CD4-positive, alpha-beta T cell (primary cell): Measurements from ENCODE around the gene NR2F6. TPM values are rescaled to one million over a fixed set of nuclear protein-coding genes. Genes with fewer than 3 reads are reported as not detected.

Source experiments
- ATAC-seq: fragments of 200-7000 bp; cut with Tn5 transposase; one replicate; pipeline ENCODE4 v1.10.0; 2022; ENCODE audit warnings: mild to moderate bottlenecking; ENCODE audit not compliant: poor library complexity
- CTCF ChIA-PET: fragments of 350-600 bp; sonication (Branson Sonifier 250); formaldehyde crosslinking; loops from one replicate; lab custom pipeline; 2021; ENCODE audit warnings: antibody characterized with exemption, inconsistent platforms; lab: Charles Lee
- POLR2A ChIA-PET: fragments of 350-600 bp; sonication (Branson Sonifier 250); formaldehyde crosslinking; loops from one replicate; lab custom pipeline; 2021; ENCODE audit warnings: antibody characterized with exemption, inconsistent platforms; lab: Charles Lee
- DNase-seq, 14 experiments: peaks; one replicate each; pipeline ENCODE4 v3.0.0-alpha.2; 2013 to 2020; ENCODE audit warnings: mixed read lengths in 2 of 14
- H3K27ac ChIP-seq, 2 donors: one replicate each; pipeline versions ENCODE4 v1.5.1 to v1.7.0; 2013; ENCODE audit warnings: low read length in 2 of 2, low read depth in 1 of 2, mild to moderate bottlenecking in 1 of 2
- H3K27me3 ChIP-seq, 2 experiments: 1 replicate in 1 of 2; 2 replicates in 1 of 2; pipeline versions ENCODE4 v1.6.1 to v1.7.0; 2013; ENCODE audit warnings: low read length in 2 of 2, control low read depth in 1 of 2, mild to moderate bottlenecking in 1 of 2, moderate library complexity in 1 of 2; ENCODE audit not compliant: insufficient read depth in 2 of 2, control insufficient read depth in 1 of 2
- H3K36me3 ChIP-seq: one replicate; pipeline ENCODE4 v1.6.1; 2013; ENCODE audit warnings: low read length, control low read depth; ENCODE audit not compliant: insufficient read depth
- H3K4me1 ChIP-seq: one replicate; pipeline ENCODE4 v1.6.1; 2013; ENCODE audit warnings: low read length, control low read depth; ENCODE audit not compliant: insufficient read depth
- H3K4me3 ChIP-seq: one replicate; pipeline ENCODE4 v1.5.1; 2013; ENCODE audit warnings: mild to moderate bottlenecking, low read length, moderate library complexity
- H3K9me3 ChIP-seq, 2 experiments: 1 replicate in 1 of 2; 2 replicates in 1 of 2; pipeline versions ENCODE4 v1.6.1 to v1.7.0; 2013; ENCODE audit warnings: low read length in 2 of 2, mild to moderate bottlenecking in 2 of 2, control low read depth in 1 of 2, moderate library complexity in 1 of 2; ENCODE audit not compliant: control insufficient read depth in 1 of 2, insufficient read depth in 1 of 2
- H3K27ac Mint-ChIP-seq: one replicate; pipeline ENCODE4 v1.8.0; 2020; ENCODE audit warnings: mixed read lengths
- H3K27me3 Mint-ChIP-seq: one replicate; pipeline ENCODE4 v1.8.0; 2021; ENCODE audit warnings: mixed read lengths
- H3K36me3 Mint-ChIP-seq: one replicate; pipeline ENCODE4 v1.8.0; 2021; ENCODE audit warnings: low read depth, mixed read lengths
- H3K4me1 Mint-ChIP-seq: one replicate; pipeline ENCODE4 v1.8.0; 2021; ENCODE audit warnings: low read depth, mixed read lengths
- H3K4me3 Mint-ChIP-seq: one replicate; pipeline ENCODE4 v1.8.0; 2020; ENCODE audit warnings: mild to moderate bottlenecking, mixed read lengths
- H3K9me3 Mint-ChIP-seq: one replicate; pipeline ENCODE4 v1.8.0; 2020; ENCODE audit warnings: mixed read lengths
- CTCF ChIP-seq: fragments of 200-600 bp; IDR thresholded peaks from one replicate; pipeline ENCODE4 v1.8.0; 2022; ENCODE audit warnings: antibody characterized with exemption, mild to moderate bottlenecking
- intact Hi-C, 2 experiments: fragments of 100-400 bp; cut with DNase I in 1 of 2; cut with micrococcal nuclease in 1 of 2; formaldehyde crosslinking; loops; one replicate each; pipeline versions ENCODE4 v1.15.1 to v1.9.0; 2023 to 2025; cut with DNase I, micrococcal nuclease
- total RNA-seq, 174 experiments: library from RNA in 2 of 174; stranded (reverse) in 2 of 174; gene quantifications; one replicate each; pipeline ENCODE4 v1.2.3 and lab custom pipeline; 2021 to 2026

NR2F6 gene
- total RNA-seq, 2 experiments from 2014 or later: 0.74 to 1.1 TPM

GRCh38 chr19:17286263-17286662 lies 40.5 kb upstream of the NR2F6 start:
- no peak overlapping the region for H3K27ac ChIP-seq
- intact Hi-C loops: no loop called here
- no peaks in the 10 kb centered on the region for H3K36me3 ChIP-seq
- H3K4me1 Mint-ChIP-seq: peaks cover 11% of the 10 kb centered on the region
- H3K9me3 ChIP-seq: no peaks in the 10 kb centered on the region
- TF ChIP-seq CTCF: no peak
- peaks cover 13% of the 10 kb centered on the region for H3K27me3 Mint-ChIP-seq
- ATAC-seq: no peak
- H3K27ac Mint-ChIP-seq: no peak overlapping the region
- H3K4me1 ChIP-seq: peaks cover 21% of the 10 kb centered on the region
- no peaks in the 10 kb centered on the region for H3K9me3 Mint-ChIP-seq
- no peak overlapping the region for H3K4me3 ChIP-seq
- H3K36me3 Mint-ChIP-seq: no peaks in the 10 kb centered on the region
- H3K4me3 Mint-ChIP-seq: no peak overlapping the region
- no peak for DNase-seq
- ChIA-PET POLR2A (no interaction called here), CTCF (no interaction called here)
- H3K27me3 ChIP-seq: peaks cover 0 to 4% of the 10 kb centered on the region in 2 experiments

- ATAC-seq (no peak), DNase-seq (no peak)
- intact Hi-C loops: no loop called here
- ChIA-PET POLR2A (no interaction called here), CTCF (interaction anchor here (1.0 kb wide), 1 partner anchor 25 kb away, joined by 3 read pairs; no protein-coding TSS in a partner anchor)
- Histone ChIP-seq H3K27me3 (peaks cover 0 to 5% of the 10 kb centered on the region in 2 experiments), H3K4me1 (peaks cover 23% of the 10 kb centered on the region), H3K9me3 (no peaks in the 10 kb centered on the region), H3K27ac (no peak overlapping the region), H3K36me3 (no peaks in the 10 kb centered on the region), H3K4me3 (no peak overlapping the region)
- Mint-ChIP-seq H3K27ac (no peak overlapping the region), H3K27me3 (peaks cover 15% of the 10 kb centered on the region), H3K4me1 (peaks cover 13% of the 10 kb centered on the region), H3K4me3 (no peak overlapping the region), H3K36me3 (no peaks in the 10 kb centered on the region), H3K9me3 (no peaks in the 10 kb centered on the region)
- TF ChIP-seq CTCF: no peak
Measured at GRCh38 chr19:17285415-17286135, 39.9 kb upstream of the NR2F6 start.

GRCh38 chr19:17283504-17283996 lies 37.8 kb upstream of the NR2F6 start:
- Histone ChIP-seq H3K36me3 (peaks cover 6% of the 10 kb centered on the region), H3K4me3 (no peak overlapping the region), H3K27me3 (peaks cover 0 to 5% of the 10 kb centered on the region in 2 experiments), H3K9me3 (no peaks in the 10 kb centered on the region), H3K27ac (no peak overlapping the region), H3K4me1 (peaks cover 20% of the 10 kb centered on the region)
- no peak for TF ChIP-seq CTCF
- DNase-seq (no peak), ATAC-seq (no peak)
- H3K4me3 Mint-ChIP-seq: peak overlapping the region; percentile 46
- peaks cover 15% of the 10 kb centered on the region for H3K27me3 Mint-ChIP-seq
- no peaks in the 10 kb centered on the region for H3K9me3 Mint-ChIP-seq
- peaks cover 10% of the 10 kb centered on the region for H3K4me1 Mint-ChIP-seq
- no peak overlapping the region for H3K27ac Mint-ChIP-seq
- intact Hi-C loops: loop anchor here (1.0 to 2.0 kb wide), 3 partner anchors 23 to 79 kb away; no protein-coding TSS in a partner anchor
- no peaks in the 10 kb centered on the region for H3K36me3 Mint-ChIP-seq
- ChIA-PET CTCF (interaction anchor here (1.0 to 3.5 kb wide), 3 partner anchors 9 to 23 kb away, joined by 5 to 21 read pairs (median 9); partner anchors contain the start of gene BABAM1), POLR2A (no interaction called here)
